HG02610 (cell line): Measurements from ENCODE around the gene FBLN2.

Source experiments
- ATAC-seq: cut with Tn5 transposase; IDR thresholded peaks from one replicate; pipeline ENCODE4 v1.9.1; 2021; ENCODE audit warnings: mild to moderate bottlenecking, moderate library complexity; ENCODE audit not compliant: unreplicated experiment

The FBLN2 gene

GRCh38 chr3:13530241-13531009 is 18.5 kb upstream of the FBLN2 start:
- no peak for ATAC-seq

- ATAC-seq, result no peak
Measured at GRCh38 chr3:13532085-13532484, 16.8 kb upstream of the FBLN2 start.

GRCh38 chr3:13532631-13533030 is 16.3 kb upstream of the FBLN2 start:
- ATAC-seq, result no peak

GRCh38 chr3:13533885-13534301 is 15.0 kb upstream of the FBLN2 start:
- ATAC-seq, result no peak

GRCh38 chr3:13535526-13535875 is 13.4 kb upstream of the FBLN2 start:
- ATAC-seq, result no peak

- ATAC-seq, result no peak
Measured at GRCh38 chr3:13535905-13536304, 13.0 kb upstream of the FBLN2 start.

GRCh38 chr3:13536432-13536831 is 12.5 kb upstream of the FBLN2 start:
- ATAC-seq, result no peak

GRCh38 chr3:13536832-13537231 is 12.1 kb upstream of the FBLN2 start:
- no peak for ATAC-seq

GRCh38 chr3:13537244-13537908 is 11.5 kb upstream of the FBLN2 start:
- no peak for ATAC-seq

- ATAC-seq, result no peak
Measured at GRCh38 chr3:13537909-13538296, 11.0 kb upstream of the FBLN2 start.

GRCh38 chr3:13538520-13539291 is 10.2 kb upstream of the FBLN2 start:
- no peak for ATAC-seq

GRCh38 chr3:13539292-13539638 is 9.7 kb upstream of the FBLN2 start:
- ATAC-seq, result no peak

- no peak for ATAC-seq
Measured at GRCh38 chr3:13539671-13540070, 9.3 kb upstream of the FBLN2 start.

- ATAC-seq, result no peak
Measured at GRCh38 chr3:13540297-13540995, 8.5 kb upstream of the FBLN2 start.

- ATAC-seq, result no peak
Measured at GRCh38 chr3:13541691-13542090, 7.2 kb upstream of the FBLN2 start.

GRCh38 chr3:13542142-13542541 is 6.8 kb upstream of the FBLN2 start:
- ATAC-seq, result no peak

- ATAC-seq, result no peak
Measured at GRCh38 chr3:13543253-13543652, 5.7 kb upstream of the FBLN2 start.

GRCh38 chr3:13544293-13544831 is 4.6 kb upstream of the FBLN2 start:
- ATAC-seq, result no peak

GRCh38 chr3:13544951-13545651 is 3.8 kb upstream of the FBLN2 start:
- no peak for ATAC-seq

GRCh38 chr3:13545952-13546454 is 2.9 kb upstream of the FBLN2 start:
- no peak for ATAC-seq
